ENCODE data around the gene TULP1.

TULP1 gene

GRCh38 chr6:35512740-35513139 lies at the start of gene TULP1:
Gene TULP1 (minus strand): TSS chr6:35512896. CDS start chr6:35512858, 38 bp downstream.
- H3K4me3 ChIP-seq (ENCODE audit: low read depth, low read length) = peak within 1 kb of the TSS; percentile 46
- H3K36me3 ChIP-seq (ENCODE audit: control insufficient read depth, insufficient read depth, low read length) = no peaks in the 10 kb centered on the region

GRCh38 chr6:35562060-35562459 lies 49.4 kb upstream of the TULP1 start:
- Histone ChIP-seq H3K9ac (ENCODE audit: low read depth, low read length) (no peak overlapping the region), H3K27me3 (ENCODE audit: control insufficient read depth, insufficient read depth, low read length) (no peaks in the 10 kb centered on the region), H3K4me3 (ENCODE audit: low read depth, low read length) (no peak overlapping the region), H3K4me1 (ENCODE audit: control insufficient read depth, insufficient read depth, low read length) (no peaks in the 10 kb centered on the region), H3K36me3 (ENCODE audit: control insufficient read depth, insufficient read depth, low read length) (no peaks in the 10 kb centered on the region), H3K9me3 (ENCODE audit: control insufficient read depth, insufficient read depth, low read length) (no peaks in the 10 kb centered on the region)

More at GRCh38 chr6:35512740-35513139, at the start of gene TULP1:
- H3K4me1 ChIP-seq (ENCODE audit: control insufficient read depth, insufficient read depth, low read length) = peaks cover 11% of the 10 kb centered on the region
- peak within 1 kb of the TSS; percentile 79 for H3K9ac ChIP-seq (ENCODE audit: low read depth, low read length)
- peaks cover 4% of the 10 kb centered on the region for H3K27me3 ChIP-seq (ENCODE audit: control insufficient read depth, insufficient read depth, low read length)
- no peaks in the 10 kb centered on the region for H3K9me3 ChIP-seq (ENCODE audit: control insufficient read depth, insufficient read depth, low read length)

GRCh38 chr6:35561113-35561512 lies 48.4 kb upstream of the TULP1 start:
- Histone ChIP-seq H3K9ac (ENCODE audit: low read depth, low read length) (no peak overlapping the region), H3K9me3 (ENCODE audit: control insufficient read depth, insufficient read depth, low read length) (no peaks in the 10 kb centered on the region), H3K27me3 (ENCODE audit: control insufficient read depth, insufficient read depth, low read length) (no peaks in the 10 kb centered on the region), H3K4me3 (ENCODE audit: low read depth, low read length) (no peak overlapping the region), H3K4me1 (ENCODE audit: control insufficient read depth, insufficient read depth, low read length) (no peaks in the 10 kb centered on the region), H3K36me3 (ENCODE audit: control insufficient read depth, insufficient read depth, low read length) (no peaks in the 10 kb centered on the region)

GRCh38 chr6:35558571-35558970 lies 45.9 kb upstream of the TULP1 start:
- no peak overlapping the region for H3K9ac ChIP-seq (ENCODE audit: low read depth, low read length)
- H3K4me1 ChIP-seq (ENCODE audit: control insufficient read depth, insufficient read depth, low read length) = no peaks in the 10 kb centered on the region
- no peak overlapping the region for H3K4me3 ChIP-seq (ENCODE audit: low read depth, low read length)
- no peaks in the 10 kb centered on the region for H3K9me3 ChIP-seq (ENCODE audit: control insufficient read depth, insufficient read depth, low read length)
- no peaks in the 10 kb centered on the region for H3K36me3 ChIP-seq (ENCODE audit: control insufficient read depth, insufficient read depth, low read length)
- no peaks in the 10 kb centered on the region for H3K27me3 ChIP-seq (ENCODE audit: control insufficient read depth, insufficient read depth, low read length)

- Histone ChIP-seq H3K27me3 (ENCODE audit: control insufficient read depth, insufficient read depth, low read length) (no peaks in the 10 kb centered on the region), H3K4me1 (ENCODE audit: control insufficient read depth, insufficient read depth, low read length) (no peaks in the 10 kb centered on the region), H3K9ac (ENCODE audit: low read depth, low read length) (no peak overlapping the region), H3K4me3 (ENCODE audit: low read depth, low read length) (no peak overlapping the region), H3K9me3 (ENCODE audit: control insufficient read depth, insufficient read depth, low read length) (no peaks in the 10 kb centered on the region), H3K36me3 (ENCODE audit: control insufficient read depth, insufficient read depth, low read length) (no peaks in the 10 kb centered on the region)
These were observed 44.5 kb upstream of the TULP1 start for GRCh38 chr6:35557239-35557638.

GRCh38 chr6:35554811-35555210 lies 42.1 kb upstream of the TULP1 start:
- Histone ChIP-seq H3K27me3 (ENCODE audit: control insufficient read depth, insufficient read depth, low read length) (no peaks in the 10 kb centered on the region), H3K36me3 (ENCODE audit: control insufficient read depth, insufficient read depth, low read length) (no peaks in the 10 kb centered on the region), H3K4me3 (ENCODE audit: low read depth, low read length) (no peak overlapping the region), H3K9ac (ENCODE audit: low read depth, low read length) (no peak overlapping the region), H3K9me3 (ENCODE audit: control insufficient read depth, insufficient read depth, low read length) (no peaks in the 10 kb centered on the region), H3K4me1 (ENCODE audit: control insufficient read depth, insufficient read depth, low read length) (no peaks in the 10 kb centered on the region)

GRCh38 chr6:35553315-35553714 lies 40.6 kb upstream of the TULP1 start:
- Histone ChIP-seq H3K9me3 (ENCODE audit: control insufficient read depth, insufficient read depth, low read length) (no peaks in the 10 kb centered on the region), H3K4me1 (ENCODE audit: control insufficient read depth, insufficient read depth, low read length) (no peaks in the 10 kb centered on the region), H3K27me3 (ENCODE audit: control insufficient read depth, insufficient read depth, low read length) (no peaks in the 10 kb centered on the region), H3K36me3 (ENCODE audit: control insufficient read depth, insufficient read depth, low read length) (no peaks in the 10 kb centered on the region), H3K9ac (ENCODE audit: low read depth, low read length) (no peak overlapping the region), H3K4me3 (ENCODE audit: low read depth, low read length) (no peak overlapping the region)

GRCh38 chr6:35552285-35552917 lies 39.7 kb upstream of the TULP1 start:
- Histone ChIP-seq H3K27me3 (ENCODE audit: control insufficient read depth, insufficient read depth, low read length) (no peaks in the 10 kb centered on the region), H3K4me3 (ENCODE audit: low read depth, low read length) (no peak overlapping the region), H3K4me1 (ENCODE audit: control insufficient read depth, insufficient read depth, low read length) (no peaks in the 10 kb centered on the region), H3K36me3 (ENCODE audit: control insufficient read depth, insufficient read depth, low read length) (no peaks in the 10 kb centered on the region), H3K9me3 (ENCODE audit: control insufficient read depth, insufficient read depth, low read length) (no peaks in the 10 kb centered on the region), H3K9ac (ENCODE audit: low read depth, low read length) (no peak overlapping the region)

- no peak overlapping the region for H3K9ac ChIP-seq (ENCODE audit: low read depth, low read length)
- H3K4me1 ChIP-seq (ENCODE audit: control insufficient read depth, insufficient read depth, low read length) = no peaks in the 10 kb centered on the region
- H3K27me3 ChIP-seq (ENCODE audit: control insufficient read depth, insufficient read depth, low read length) = no peaks in the 10 kb centered on the region
- no peaks in the 10 kb centered on the region for H3K36me3 ChIP-seq (ENCODE audit: control insufficient read depth, insufficient read depth, low read length)
- H3K9me3 ChIP-seq (ENCODE audit: control insufficient read depth, insufficient read depth, low read length) = no peaks in the 10 kb centered on the region
- H3K4me3 ChIP-seq (ENCODE audit: low read depth, low read length) = no peak overlapping the region
These were observed 37.7 kb upstream of the TULP1 start for GRCh38 chr6:35550437-35550836.

- no peak overlapping the region for H3K4me3 ChIP-seq (ENCODE audit: low read depth, low read length)
- H3K4me1 ChIP-seq (ENCODE audit: control insufficient read depth, insufficient read depth, low read length) = peaks cover 4% of the 10 kb centered on the region
- no peaks in the 10 kb centered on the region for H3K27me3 ChIP-seq (ENCODE audit: control insufficient read depth, insufficient read depth, low read length)
- no peaks in the 10 kb centered on the region for H3K36me3 ChIP-seq (ENCODE audit: control insufficient read depth, insufficient read depth, low read length)
- no peaks in the 10 kb centered on the region for H3K9me3 ChIP-seq (ENCODE audit: control insufficient read depth, insufficient read depth, low read length)
- H3K9ac ChIP-seq (ENCODE audit: low read depth, low read length) = no peak overlapping the region
These were observed 35.0 kb upstream of the TULP1 start for GRCh38 chr6:35547676-35548075.

GRCh38 chr6:35544769-35545361 lies 32.2 kb upstream of the TULP1 start:
- Histone ChIP-seq H3K4me3 (ENCODE audit: low read depth, low read length) (no peak overlapping the region), H3K36me3 (ENCODE audit: control insufficient read depth, insufficient read depth, low read length) (no peaks in the 10 kb centered on the region), H3K9me3 (ENCODE audit: control insufficient read depth, insufficient read depth, low read length) (no peaks in the 10 kb centered on the region), H3K9ac (ENCODE audit: low read depth, low read length) (no peak overlapping the region), H3K4me1 (ENCODE audit: control insufficient read depth, insufficient read depth, low read length) (peaks cover 4% of the 10 kb centered on the region), H3K27me3 (ENCODE audit: control insufficient read depth, insufficient read depth, low read length) (no peaks in the 10 kb centered on the region)

GRCh38 chr6:35543459-35544193 lies 30.9 kb upstream of the TULP1 start:
- no peak overlapping the region for H3K9ac ChIP-seq (ENCODE audit: low read depth, low read length)
- H3K4me1 ChIP-seq (ENCODE audit: control insufficient read depth, insufficient read depth, low read length) = peaks cover 4% of the 10 kb centered on the region
- no peaks in the 10 kb centered on the region for H3K9me3 ChIP-seq (ENCODE audit: control insufficient read depth, insufficient read depth, low read length)
- H3K27me3 ChIP-seq (ENCODE audit: control insufficient read depth, insufficient read depth, low read length) = no peaks in the 10 kb centered on the region
- no peaks in the 10 kb centered on the region for H3K36me3 ChIP-seq (ENCODE audit: control insufficient read depth, insufficient read depth, low read length)
- H3K4me3 ChIP-seq (ENCODE audit: low read depth, low read length) = no peak overlapping the region

Data from iPS-15b (cell line).